ENCODE measurements around the gene LTBP1.

LTBP1 gene

DNA sequence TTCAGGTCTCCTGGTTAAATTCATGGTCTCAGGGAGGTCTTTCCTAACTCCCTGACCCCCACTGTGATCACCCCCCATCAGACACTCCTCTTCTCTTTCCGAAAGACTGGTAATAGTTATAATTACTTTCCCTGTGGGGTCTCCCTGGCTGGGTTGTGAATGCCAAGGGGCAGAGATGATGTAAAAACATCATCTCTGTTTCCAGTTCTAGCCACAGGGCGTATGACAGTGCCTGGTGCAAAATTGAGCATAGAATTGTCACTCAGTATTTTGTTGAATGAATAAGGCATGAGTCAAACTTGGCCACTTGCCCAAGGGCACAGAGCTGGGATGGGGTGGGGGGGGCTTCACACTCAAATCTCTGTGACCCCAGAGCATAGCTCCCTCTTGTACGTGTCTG, 65.2 kb downstream of the LTBP1 start:
- no peak for DNase-seq

DNA sequence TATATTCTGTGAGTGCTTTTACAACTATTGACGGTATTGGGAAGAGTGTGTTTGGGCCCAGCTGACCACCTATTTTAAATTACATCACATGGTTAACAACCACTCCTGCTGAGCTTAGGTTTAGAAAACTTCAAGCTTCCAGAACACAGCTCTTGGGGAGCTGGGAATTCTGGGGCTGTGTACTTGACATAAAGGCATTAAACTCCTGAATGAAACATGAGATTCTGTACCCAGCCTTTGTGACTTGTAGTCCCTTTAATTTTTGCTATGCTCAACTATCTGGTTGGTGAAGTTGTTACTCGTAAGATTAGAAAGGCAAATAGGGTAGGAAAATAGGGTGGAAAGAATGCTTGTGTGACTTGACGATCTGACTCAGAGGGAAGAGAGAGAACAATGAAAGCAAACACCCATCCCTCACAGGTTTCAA, 66.9 kb downstream of the LTBP1 start:
- DNase-seq: no peak

DNA sequence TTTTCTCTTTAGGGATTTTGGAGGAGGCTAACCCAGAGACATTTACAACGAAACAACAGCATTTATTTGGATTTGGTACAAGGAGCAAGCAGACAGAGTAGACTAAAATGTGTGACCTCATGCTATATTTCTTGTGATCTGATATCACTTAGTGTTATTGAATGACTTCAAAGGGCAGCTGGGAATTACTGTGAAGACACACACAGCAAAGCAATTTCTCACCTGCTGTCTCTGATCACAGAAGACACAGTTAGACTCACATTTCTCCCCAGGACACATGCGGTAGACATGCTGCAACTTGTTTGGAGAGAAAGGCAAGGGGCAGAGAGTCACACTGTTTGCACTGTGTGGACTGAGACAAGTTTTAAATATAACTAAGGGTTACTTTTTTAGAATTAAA, 67.5 kb downstream of the LTBP1 start:
- no peak for DNase-seq

DNA sequence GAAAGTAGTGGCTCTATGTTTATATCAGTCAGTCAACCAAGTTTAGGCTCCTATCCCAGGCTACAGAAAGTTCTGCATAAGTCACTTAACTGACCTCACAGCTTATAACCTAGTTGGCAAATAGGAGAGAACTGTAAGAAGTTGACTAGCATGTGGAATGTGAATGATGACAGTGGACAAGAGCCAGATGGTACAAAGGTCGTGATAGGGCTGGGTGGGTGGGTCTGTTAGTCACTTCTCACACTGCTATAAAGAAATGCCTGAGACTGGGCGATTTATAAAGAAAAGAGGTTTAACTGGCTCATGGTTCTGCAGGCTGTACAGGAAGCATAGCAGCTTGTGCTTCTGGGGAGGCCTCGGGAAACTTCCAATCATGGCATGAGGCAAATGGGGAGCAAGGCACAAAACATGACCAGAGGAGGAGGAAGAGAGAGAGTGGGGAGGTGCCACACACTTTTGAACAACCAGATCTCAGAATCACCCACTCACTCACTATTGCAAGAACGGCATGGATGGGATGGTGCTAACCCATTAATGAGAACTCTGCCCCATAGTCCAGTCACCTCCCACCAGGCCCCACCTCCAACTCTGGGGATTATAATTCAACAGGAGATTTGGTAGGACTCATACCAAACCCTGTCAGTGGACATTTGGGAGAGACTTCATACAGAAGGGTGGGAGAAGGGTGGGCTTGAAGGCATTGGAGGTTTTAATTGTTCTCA, 68.8 kb downstream of the LTBP1 start:
- DNase-seq: no peak

DNA sequence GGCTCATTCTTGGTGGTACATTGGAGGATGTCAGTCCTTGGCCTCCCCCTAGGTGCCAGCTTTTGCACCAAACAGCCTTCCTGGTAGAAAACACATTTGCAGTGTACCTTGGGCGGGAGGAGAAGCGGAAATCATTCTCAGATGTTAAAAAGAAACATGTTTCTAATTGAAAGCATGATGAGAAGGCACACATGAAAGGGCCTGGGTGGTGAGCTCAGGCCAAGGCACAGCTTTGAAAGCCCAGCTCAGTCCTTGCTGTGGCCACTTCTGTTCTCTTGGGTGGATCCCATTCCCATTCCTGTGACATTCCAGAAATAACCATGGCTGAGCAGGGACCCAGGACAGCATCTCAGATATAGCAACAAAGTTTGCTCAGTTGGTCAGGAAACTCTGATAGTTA, 71.5 kb downstream of the LTBP1 start:
- no peak for DNase-seq

DNA sequence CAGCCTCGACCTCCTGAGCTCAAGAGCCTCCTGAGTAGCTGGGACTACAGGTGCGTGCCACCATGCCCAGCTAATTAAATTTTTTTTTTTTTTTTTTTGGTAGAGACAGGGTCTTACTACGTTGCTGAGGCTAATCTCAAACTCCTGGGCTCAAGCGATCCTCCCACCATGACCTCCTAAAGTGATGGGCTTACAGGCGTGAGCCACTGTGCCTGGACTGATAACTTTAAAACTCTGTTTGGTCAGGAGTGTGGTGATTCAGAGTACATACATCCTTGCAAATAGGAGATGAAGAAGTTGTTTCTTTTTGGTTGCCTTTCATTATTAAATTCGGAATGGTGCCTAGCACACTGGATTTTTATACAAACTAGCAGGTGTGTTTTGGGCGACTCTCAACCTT, 73.0 kb downstream of the LTBP1 start:
- no peak for DNase-seq

DNA sequence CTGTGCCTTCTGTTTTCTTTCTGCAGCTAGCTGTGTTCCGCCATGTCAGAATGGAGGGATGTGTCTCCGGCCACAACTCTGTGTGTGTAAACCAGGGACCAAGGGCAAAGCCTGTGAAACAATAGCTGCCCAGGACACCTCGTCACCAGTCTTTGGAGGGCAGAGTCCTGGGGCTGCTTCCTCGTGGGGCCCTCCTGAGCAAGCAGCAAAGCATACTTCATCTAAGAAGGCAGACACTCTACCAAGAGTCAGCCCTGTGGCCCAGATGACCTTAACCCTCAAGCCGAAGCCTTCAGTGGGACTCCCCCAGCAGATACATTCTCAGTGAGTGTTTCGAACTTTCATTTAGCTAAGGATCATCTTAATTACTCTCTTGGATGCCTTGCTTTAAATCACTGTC, 74.1 kb downstream of the LTBP1 start:
- no peak for DNase-seq

DNA sequence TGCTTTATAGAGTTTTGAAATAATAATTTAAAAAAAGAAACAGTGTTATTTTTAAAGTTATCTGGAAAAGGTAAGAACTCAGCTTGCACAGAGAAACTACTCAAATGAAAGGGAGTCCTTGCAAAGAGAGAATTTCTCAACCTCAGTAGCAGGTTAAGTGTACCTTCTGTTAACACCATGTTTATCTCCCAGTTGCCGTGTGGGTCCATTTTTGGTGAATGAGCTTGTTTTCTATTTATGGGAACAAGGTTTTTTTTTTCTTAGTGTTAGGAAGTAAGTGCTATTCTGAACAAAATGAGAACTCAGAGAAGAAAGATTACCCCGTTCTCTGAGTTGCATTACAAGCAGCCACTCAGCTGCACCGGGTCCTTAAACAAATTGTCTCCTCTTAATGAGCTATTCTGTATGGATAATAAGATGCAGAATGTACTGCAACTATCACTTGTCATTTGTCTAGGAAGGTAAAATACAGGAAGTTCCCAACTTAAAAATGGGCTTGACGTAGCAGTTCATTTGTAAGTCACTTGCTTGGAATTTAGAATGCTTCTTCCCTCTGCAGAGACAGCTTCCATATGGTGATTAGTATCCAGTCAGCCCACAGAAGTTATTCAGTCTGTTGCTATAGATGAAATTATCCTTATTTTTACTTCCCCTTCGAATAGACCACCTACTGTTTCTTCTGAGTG, 74.9 kb downstream of the LTBP1 start:
- peak in 2 of 3 donors; percentile 1 to 5 for DNase-seq

DNA sequence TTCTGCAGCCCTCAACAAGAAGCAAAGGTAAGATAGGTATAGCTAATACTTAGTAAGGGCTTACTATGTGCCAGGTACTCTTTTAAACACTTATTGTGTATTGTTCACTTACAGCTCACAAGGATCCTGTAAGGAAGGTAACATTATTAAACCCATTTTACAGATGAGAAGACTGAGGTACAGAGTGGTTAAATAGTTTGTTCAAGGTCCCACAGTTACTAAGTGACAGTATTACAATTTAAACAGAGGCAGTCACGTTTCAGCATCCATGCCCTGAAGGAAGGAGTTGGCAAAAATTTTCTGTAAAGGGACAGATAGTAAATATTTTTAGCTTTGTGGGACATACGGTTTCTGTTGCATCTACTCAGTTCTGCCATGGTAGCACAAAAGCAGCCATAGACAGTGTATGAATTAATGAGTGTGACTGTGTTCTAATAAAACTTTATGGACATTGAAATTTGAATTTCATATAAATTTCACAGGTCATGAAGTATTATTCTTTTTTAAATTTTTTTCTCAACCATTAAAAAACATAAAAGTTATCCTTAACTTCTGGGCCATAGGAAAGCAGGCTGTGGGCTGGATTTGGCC, 75.7 kb downstream of the LTBP1 start:
- DNase-seq: no peak

DNA sequence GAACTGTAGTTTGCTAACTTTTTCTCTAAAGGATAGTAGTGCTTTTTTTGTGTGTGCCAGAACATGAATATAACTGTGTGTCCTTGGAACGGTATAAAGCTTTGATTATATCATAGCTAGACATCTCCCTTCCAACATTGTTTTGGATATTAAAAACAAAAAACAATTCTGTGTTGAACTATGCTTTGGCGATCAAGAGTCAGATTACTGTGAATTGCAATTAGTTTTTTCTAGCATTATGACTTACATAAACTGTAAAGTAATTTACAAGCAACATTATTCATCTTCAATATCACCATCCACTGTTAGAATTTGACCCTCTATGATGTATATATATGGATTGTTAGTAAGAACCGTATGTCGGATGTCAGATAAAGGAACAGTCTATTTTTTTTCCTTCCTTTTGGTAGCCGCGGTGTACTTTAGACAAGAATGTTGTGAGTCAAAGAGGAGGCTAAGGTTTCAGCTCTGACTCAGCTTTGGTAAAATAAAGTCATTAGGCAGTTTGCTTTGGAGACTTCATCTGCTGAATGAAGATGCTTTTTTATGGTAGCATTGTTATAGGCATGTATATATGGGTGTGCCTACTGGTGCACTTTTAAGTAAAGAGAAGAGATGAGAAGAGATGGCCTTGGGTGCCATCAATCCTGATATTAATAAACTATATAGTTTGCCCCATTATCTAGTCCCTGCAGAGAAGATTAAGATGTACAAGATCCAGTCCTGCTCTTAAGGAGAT, 76.4 kb downstream of the LTBP1 start:
- DNase-seq: peak in 1 of 3 donors; percentile 5

DNA sequence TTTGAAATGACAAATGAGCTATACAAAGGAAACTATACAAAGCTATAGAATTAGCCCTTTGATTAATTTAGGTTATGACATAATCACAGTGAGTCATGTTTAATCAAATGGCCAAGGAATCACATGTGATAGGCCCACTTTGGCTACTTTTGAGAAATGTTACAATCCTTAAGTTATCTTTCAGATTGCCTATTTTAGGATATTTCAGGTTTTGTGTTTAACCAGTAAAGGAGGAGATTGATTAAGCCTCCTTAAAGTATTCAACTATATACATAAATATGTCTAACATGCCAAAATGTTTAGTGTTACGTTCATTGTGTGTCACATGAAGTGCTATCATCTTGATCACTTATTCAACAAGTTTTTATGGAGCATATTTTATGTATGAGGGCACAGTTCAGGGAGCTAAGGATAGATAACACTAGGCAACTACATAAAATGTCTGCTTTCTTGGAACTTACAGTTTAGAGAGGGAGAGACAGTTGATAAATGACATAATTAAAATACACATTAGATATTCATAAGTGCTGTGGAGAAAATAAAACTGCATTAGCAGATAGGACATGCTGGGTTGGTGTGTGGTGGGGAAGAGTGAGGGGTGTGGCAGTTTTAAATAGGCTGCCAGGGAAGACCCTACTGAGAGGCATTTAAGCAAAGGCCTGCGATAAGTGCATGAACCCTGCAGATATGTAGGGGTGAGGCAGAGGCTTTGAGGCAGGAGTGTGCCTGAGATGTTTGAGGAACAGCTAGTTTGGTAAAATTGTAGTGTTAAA, 77.2 kb downstream of the LTBP1 start:
- DNase-seq: no peak

DNA sequence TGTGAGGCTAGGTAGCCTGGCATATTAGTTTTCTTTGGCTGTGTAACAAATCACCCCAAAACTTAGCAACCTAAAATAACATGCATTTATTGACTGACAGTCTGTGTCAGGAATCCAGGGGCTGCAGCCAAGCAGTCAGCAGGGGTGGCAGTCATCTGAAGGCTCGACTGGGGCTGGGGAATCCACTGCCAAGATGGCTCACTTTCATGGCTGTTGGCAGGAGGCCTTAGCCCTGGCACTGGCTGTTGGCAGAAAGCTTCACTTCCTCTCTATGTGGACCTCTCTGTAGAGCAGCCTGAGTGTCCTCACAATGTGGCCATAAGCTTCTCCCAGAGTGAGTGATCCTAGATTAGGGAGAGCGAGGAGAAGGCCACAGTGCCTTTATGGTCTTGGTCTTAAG, 78.0 kb downstream of the LTBP1 start:
- no peak for DNase-seq

DNA sequence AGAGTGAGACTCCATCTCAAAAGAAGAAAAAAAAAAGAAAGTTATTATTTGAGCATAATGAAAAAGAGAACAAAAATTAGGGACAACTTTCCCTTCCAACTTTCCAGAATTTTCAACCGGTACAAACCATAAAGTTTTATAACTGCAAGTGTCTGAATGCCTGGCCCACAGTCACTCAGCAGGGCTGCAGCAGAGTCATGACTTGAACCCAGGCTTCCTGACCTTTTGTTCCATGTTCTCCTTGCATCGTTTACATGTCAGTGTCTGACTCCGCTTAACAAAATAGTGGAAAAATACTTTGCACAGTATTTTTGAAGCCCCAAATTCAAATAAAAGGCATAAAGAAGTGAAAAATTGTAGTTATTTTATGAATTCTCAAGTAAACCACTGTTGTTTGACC, 82.7 kb downstream of the LTBP1 start:
- DNase-seq: no peak

DNA sequence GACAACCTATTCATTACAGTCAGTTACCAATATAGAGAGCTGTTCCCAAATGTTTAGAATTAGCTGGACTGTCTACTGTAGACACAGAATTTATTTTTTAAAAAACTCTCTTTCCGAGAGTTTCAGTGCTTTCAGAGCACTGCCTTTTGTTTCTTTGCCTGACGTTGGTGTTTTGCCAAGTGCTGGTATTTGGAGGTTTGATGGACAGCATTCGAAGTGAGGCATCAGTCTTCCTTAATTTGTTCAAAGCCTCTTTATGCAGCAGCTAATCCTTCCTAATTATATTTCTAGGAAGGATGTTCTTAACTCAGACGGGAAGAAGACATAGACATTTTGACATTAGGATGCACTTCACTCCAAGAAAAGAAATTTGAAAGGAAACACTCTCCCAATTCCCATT, 83.2 kb downstream of the LTBP1 start:
- DNase-seq: no peak

DNA sequence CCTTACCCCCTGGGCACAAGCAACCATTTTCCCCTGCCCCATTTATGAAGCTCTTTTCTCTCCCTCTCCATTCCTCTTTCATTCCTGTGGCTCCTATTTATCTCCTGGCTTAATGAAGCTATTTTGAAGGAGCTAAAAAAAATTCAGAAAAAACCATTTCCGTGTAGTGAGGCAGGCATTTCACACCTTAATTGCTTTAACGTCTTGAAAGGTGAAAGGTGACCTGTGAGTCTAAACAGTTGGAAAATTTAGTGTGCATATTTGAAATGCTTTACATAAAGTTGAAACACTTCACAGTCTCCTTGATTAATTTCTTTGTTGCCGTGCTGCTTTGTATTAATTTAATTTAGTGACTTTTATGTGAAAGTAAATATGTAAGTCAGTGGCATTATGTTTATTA, 83.6 kb downstream of the LTBP1 start:
- no peak for DNase-seq

DNA sequence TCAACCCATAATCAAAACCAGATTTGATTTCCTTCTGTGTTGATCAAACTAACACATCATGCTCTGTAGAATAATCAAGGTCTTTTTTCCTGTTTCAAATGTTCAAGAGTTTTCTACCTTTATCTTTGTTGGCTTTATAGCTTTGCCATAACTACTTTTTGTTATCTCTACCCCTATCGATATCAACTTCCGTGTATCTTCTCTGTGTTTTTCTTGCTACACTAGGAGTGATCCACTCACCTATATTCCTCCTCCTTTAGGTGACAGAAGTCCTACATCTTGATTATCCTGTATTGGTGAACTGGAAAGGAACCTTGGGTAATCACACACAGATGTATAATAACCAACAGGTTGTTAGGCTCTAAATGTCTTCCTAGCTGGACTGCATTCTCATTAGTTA, 85.5 kb downstream of the LTBP1 start:
- no peak for DNase-seq

DNA sequence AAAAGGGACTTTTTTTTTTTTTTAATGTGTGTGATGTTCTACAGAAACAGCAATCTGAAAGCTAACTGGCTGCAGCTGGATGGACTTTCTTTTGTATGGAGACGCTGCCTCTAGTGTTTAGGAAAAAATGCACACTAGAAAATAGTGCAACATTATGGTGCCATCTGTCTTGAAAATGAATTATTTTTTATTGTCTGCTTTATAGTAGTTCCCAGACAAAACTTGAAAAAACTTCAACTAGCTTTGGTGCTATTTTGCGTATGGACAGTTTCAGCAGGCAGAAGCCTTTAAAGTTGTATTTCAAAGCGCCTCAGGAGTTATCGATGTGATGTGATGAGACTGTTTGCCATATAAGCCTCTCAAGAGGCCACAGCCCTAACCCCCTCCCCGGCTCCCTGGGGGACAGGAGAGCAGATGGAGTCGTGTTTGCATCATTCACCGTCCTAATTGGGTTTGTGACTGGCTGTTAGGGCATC, 86.9 kb downstream of the LTBP1 start:
- DNase-seq: no peak

DNA sequence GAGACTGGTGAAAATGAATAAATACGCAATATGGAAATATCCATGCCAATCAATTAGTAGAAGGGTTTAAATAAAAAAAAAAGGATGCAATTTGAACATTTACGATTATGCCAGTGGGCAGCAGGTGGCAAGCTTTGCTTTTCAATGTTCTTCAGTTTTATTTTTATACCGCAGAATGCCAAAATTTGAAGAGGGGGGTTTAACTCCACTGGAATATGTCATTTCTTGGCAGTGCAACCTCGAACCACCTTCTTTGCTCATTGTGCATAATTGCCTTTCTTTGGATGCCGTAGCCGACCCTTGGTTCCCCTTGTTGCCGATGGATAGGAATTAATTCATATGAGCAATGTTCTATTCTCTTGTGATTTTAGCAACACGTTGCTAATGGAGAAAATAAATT, 88.0 kb downstream of the LTBP1 start:
- DNase-seq: no peak

DNA sequence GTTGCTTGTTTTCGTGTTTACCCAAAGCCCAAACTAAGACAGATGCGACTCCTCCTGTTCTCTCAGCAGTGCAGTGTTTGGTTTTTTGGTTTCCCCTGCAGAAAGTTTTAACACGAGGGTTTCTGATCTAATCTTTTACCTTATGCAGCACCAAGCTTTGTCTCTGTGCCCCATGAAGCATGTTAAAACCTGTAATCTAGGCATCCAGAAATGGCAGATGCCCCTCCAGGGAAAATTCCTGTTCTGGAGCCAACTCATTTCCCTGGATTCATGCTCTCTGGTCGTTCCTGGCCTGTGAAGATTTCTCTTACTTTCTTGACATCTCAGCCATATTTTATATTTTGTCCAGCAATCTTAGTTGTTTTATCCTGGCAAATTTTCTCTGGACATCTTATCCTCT, 91.5 kb downstream of the LTBP1 start:
- no peak for DNase-seq

DNA sequence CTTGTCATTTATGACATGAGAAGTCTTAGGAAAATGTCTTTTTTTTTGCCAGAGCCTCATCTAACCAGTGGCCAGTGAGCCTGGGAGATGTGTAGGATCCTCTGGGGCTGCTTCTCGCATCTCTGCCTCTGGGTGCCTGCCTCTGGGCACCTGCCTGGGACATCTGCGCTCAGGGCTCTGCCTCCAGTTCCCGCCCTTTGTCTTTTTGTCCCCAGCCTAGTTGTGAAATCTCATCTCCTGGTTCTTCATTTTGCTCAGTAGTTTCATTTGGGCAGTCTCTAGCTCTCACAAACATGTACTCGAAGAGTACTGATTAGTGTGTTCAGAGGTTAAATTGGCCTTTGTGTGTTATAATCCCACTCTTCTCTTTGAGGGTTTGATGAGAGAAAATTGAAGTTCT, 92.0 kb downstream of the LTBP1 start:
- DNase-seq: no peak

DNA sequence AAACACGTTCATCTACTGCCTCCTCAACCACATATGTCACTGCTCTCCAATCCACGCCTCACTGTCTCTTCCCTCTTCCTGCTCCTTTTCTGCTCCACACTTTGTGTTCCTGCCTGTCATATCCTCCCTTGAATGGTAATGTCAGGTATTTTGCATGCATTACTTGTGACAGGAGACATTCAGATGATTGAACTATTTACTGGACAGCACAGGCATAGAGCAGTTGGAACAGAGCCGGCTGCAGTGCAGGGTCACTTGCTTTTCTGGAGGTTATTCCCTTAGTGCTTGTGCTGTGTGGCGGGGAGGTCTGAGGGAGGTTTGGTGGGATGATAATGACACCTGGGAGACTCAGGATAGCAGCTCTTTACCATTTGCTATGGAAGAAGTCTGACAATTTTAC, 93.8 kb downstream of the LTBP1 start:
- no peak for DNase-seq

DNA sequence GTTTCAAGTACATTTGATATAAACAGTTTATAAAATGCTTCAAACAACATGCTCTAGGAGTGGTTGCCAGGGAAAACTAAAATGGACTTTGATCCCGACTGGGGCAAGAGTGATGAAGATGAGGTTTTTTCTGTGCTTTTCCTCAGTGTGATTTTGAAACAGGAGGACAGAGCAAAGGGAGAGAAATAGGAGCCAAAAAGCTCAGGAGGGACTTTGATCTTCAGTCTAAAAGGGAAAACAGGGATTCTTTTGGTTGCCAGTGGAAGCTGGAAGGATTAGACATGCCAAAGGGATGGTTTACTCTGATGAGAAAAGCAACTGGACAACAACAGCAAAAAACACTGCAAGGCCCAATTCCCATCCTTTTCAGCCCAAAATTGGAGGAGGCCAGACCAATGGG, 95.5 kb downstream of the LTBP1 start:
- no peak for DNase-seq

DNA sequence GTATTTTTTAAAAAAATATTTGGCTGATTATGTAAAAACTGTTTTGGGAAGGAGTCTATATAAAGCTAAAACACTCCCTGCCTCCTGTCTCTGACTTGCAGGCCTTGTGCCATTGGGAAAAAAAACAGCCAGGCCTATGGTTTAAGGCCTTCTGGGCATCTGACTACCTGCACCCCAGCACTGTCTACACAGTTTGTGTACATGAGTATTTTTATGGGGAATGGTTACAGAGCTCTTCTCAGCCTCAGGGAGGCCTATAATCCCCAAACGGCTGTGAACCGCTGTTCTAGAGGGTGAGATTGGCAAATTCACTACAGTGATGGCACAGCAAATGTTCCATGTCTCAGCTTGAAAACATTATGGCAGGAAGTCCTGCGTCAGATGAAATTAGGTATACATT, 96.1 kb downstream of the LTBP1 start:
- DNase-seq: no peak
